HG02970 (cell line): ENCODE measurements around the gene PHYH.
A peak's percentile ranks its signal among the peaks of the same experiment; 100 is the strongest.
"Not testable (repeated sequence)": the region's sequence is repeated elsewhere in the genome, so short reads cannot be mapped to it uniquely, and the experiment has no call there.

Source experiments
- ATAC-seq: cut with Tn5 transposase; IDR thresholded peaks from one replicate; pipeline ENCODE4 v1.9.1; 2021; ENCODE audit warnings: mild to moderate bottlenecking, moderate library complexity, moderate number of reproducible peaks; ENCODE audit not compliant: unreplicated experiment, low FRiP score

PHYH gene

GRCh38 chr10:13299437-13300287 lies at the start of gene PHYH:
TSS of gene PHYH (minus strand) at chr10:13300064. CDS start at chr10:13300042, 22 bp downstream.
- ATAC-seq: peak; percentile 53

GRCh38 chr10:13348216-13349017 lies 48.6 kb upstream of the PHYH start, which contains the start of gene SEPHS1:
TSS of gene SEPHS1 (minus strand) at chr10:13348293. CDS start at chr10:13344950, 3,343 bp downstream.
- ATAC-seq: peak; percentile 51

GRCh38 chr10:13347500-13348156 lies 47.8 kb upstream of the PHYH start:
- ATAC-seq: peak; percentile 64

GRCh38 chr10:13347043-13347499 lies 47.2 kb upstream of the PHYH start:
- ATAC-seq: peak; percentile 36

- no peak for ATAC-seq
These were observed 46.6 kb upstream of the PHYH start for GRCh38 chr10:13346283-13347042.

- ATAC-seq: peak; percentile 81
These were observed 40.9 kb upstream of the PHYH start for GRCh38 chr10:13340626-13341376.

GRCh38 chr10:13340068-13340467 lies 40.2 kb upstream of the PHYH start:
- peak; percentile 7 for ATAC-seq

GRCh38 chr10:13338390-13339110 lies 38.7 kb upstream of the PHYH start:
- no peak for ATAC-seq

GRCh38 chr10:13337827-13338196 lies 37.9 kb upstream of the PHYH start:
- ATAC-seq: no peak

GRCh38 chr10:13337128-13337826 lies 37.4 kb upstream of the PHYH start:
- ATAC-seq: no peak

GRCh38 chr10:13335881-13336280 lies 36.0 kb upstream of the PHYH start:
- ATAC-seq: no peak

GRCh38 chr10:13334556-13334955 lies 34.7 kb upstream of the PHYH start:
- ATAC-seq: no peak

- no peak for ATAC-seq
These were observed 31.8 kb upstream of the PHYH start for GRCh38 chr10:13331646-13332045.

- not testable (repeated sequence) for ATAC-seq
These were observed 31.1 kb upstream of the PHYH start for GRCh38 chr10:13330980-13331379.

GRCh38 chr10:13329565-13329964 lies 29.7 kb upstream of the PHYH start:
- ATAC-seq: no peak

- ATAC-seq: no peak
These were observed 28.7 kb upstream of the PHYH start for GRCh38 chr10:13328613-13329012.

- no peak for ATAC-seq
These were observed 28.3 kb upstream of the PHYH start for GRCh38 chr10:13328126-13328525.

- ATAC-seq: no peak
These were observed 27.7 kb upstream of the PHYH start for GRCh38 chr10:13327534-13327933.
